WERI-Rb-1 (cell line): ENCODE results near the gene UBL4A.

Experiments used
- DNase-seq: peaks from one replicate; pipeline ENCODE4 v3.0.0-alpha.2; 2020
- H3K27ac ChIP-seq: fragments of 250-450 bp; sonication (Bioruptor Pico); 2 replicates; pipeline ENCODE4 v1.5.1; 2020; ENCODE audit warnings: mild to moderate bottlenecking, moderate library complexity
- H3K27me3 ChIP-seq: fragments of 250-450 bp; sonication (Bioruptor Pico); 2 replicates; pipeline ENCODE4 v1.5.1; 2021; ENCODE audit warnings: mild to moderate bottlenecking, low read depth, moderate library complexity; ENCODE audit not compliant: insufficient read depth, severe bottlenecking
- H3K36me3 ChIP-seq: fragments of 250-450 bp; sonication (Bioruptor Pico); 2 replicates; pipeline ENCODE4 v1.5.1; 2020; ENCODE audit warnings: mild to moderate bottlenecking, moderate library complexity
- H3K4me3 ChIP-seq: 2 replicates; pipeline ENCODE4 v1.5.1; 2011; ENCODE audit warnings: low read depth, mild to moderate bottlenecking, control low read depth, low read length
- H3K9me3 ChIP-seq: fragments of 250-450 bp; sonication (Bioruptor Pico); 2 replicates; pipeline ENCODE4 v1.5.1; 2021; ENCODE audit warnings: mild to moderate bottlenecking, moderate library complexity; ENCODE audit not compliant: severe bottlenecking
- TF ChIP-seq, protein P1 (sequence below): IDR thresholded peaks from 2 replicates; pipeline ENCODE4 v1.5.1; 2011; ENCODE audit warnings: low read depth, mild to moderate bottlenecking, control low read depth, inconsistent platforms, low read length

The UBL4A gene

GRCh38 chrX:154435171-154435733 is 51.2 kb downstream of the UBL4A start:
- DNase-seq, result no peak
- Histone ChIP-seq H3K9me3 (no peaks in the 10 kb centered on the region), H3K4me3 (no peak overlapping the region), H3K27ac (no peak overlapping the region), H3K36me3 (peaks cover 71% of the 10 kb centered on the region), H3K27me3 (peaks cover 7% of the 10 kb centered on the region)
- TF ChIP-seq, protein P1, sequence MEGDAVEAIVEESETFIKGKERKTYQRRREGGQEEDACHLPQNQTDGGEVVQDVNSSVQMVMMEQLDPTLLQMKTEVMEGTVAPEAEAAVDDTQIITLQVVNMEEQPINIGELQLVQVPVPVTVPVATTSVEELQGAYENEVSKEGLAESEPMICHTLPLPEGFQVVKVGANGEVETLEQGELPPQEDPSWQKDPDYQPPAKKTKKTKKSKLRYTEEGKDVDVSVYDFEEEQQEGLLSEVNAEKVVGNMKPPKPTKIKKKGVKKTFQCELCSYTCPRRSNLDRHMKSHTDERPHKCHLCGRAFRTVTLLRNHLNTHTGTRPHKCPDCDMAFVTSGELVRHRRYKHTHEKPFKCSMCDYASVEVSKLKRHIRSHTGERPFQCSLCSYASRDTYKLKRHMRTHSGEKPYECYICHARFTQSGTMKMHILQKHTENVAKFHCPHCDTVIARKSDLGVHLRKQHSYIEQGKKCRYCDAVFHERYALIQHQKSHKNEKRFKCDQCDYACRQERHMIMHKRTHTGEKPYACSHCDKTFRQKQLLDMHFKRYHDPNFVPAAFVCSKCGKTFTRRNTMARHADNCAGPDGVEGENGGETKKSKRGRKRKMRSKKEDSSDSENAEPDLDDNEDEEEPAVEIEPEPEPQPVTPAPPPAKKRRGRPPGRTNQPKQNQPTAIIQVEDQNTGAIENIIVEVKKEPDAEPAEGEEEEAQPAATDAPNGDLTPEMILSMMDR, result no peak

- TF ChIP-seq, protein P1, result no peak
- H3K36me3 ChIP-seq, result peaks cover 66% of the 10 kb centered on the region
- no peak overlapping the region for H3K27ac ChIP-seq
- DNase-seq, result no peak
- H3K27me3 ChIP-seq, result peaks cover 7% of the 10 kb centered on the region
- H3K4me3 ChIP-seq, result no peak overlapping the region
- no peaks in the 10 kb centered on the region for H3K9me3 ChIP-seq
Measured at GRCh38 chrX:154434394-154435168, 51.8 kb downstream of the UBL4A start.
